ENCODE data around the gene FBXO47. TPM values are rescaled to one million over a fixed set of nuclear protein-coding genes. Genes with fewer than 3 reads are reported as not detected.

FBXO47 gene
- total and polyA plus RNA-seq, 2 donors (not counting 3 experiments of a cell fraction or from before 2014, with no cell fraction given): not detected

GRCh38 chr17:38903404-38903803 lies 63.8 kb downstream of the FBXO47 start:
- Histone ChIP-seq H3K4me1 (ENCODE audit: control insufficient read depth, extremely low read depth, insufficient read depth, low read length) (peaks cover 53% of the 10 kb centered on the region), H3K27ac (ENCODE audit: insufficient read depth, low read depth, low read length) (no peak overlapping the region), H3K36me3 (ENCODE audit: control insufficient read depth in 2 of 2, extremely low read depth in 1 of 2, insufficient read depth in 2 of 2, low read length in 2 of 2) (peaks cover 0 to 10% of the 10 kb centered on the region in 2 experiments), H3K9ac (replicated peaks; ENCODE audit: extremely low read depth, insufficient read depth, low read length) (no peak overlapping the region), H4K20me1 (replicated peaks; ENCODE audit: control insufficient read depth, extremely low read depth, insufficient read depth, low read length) (no peaks in the 10 kb centered on the region), H3K27me3 (ENCODE audit: control insufficient read depth in 2 of 2, insufficient read depth in 2 of 2, low read length in 2 of 2) (no peaks in the 10 kb centered on the region), H3K9me1 (replicated peaks; ENCODE audit: control insufficient read depth, extremely low read depth, insufficient read depth, low read length) (no peaks in the 10 kb centered on the region), H3K4me3 (replicated peaks in 1 of 3; ENCODE audit: insufficient read depth in 1 of 3, low read depth in 1 of 3, low read length in 3 of 3) (no peak overlapping the region), H3K79me2 (ENCODE audit: control insufficient read depth, insufficient read depth, low read length) (peaks cover 51% of the 10 kb centered on the region), H3K4me2 (ENCODE audit: insufficient read depth, low read length) (no peak overlapping the region), H2AFZ (ENCODE audit: low read depth, low read length) (no peak overlapping the region), H3K9me3 (replicated peaks; ENCODE audit: control insufficient read depth, insufficient read depth, low read length) (no peaks in the 10 kb centered on the region)
- no TSS peak for BruUV-seq (replicated peaks)
- DNase-seq (ENCODE audit: low read depth, low spot score): no peak
- TF ChIP-seq EZH2 (IDR thresholded peaks at IDR 0.05; ENCODE audit: borderline replicate concordance, low read depth, low read length, severe bottlenecking) (no peak), GATA2 (IDR thresholded peaks at IDR 0.05; ENCODE audit: insufficient read depth, insufficient read length, low read depth, low read length) (no peak), POLR2AphosphoS5 (IDR thresholded peaks at IDR 0.05; ENCODE audit: insufficient read depth, low read depth, low read length) (no peak), MYC (IDR thresholded peaks at IDR 0.05; ENCODE audit: low read depth, low read length) (no peak), CTCF (IDR thresholded peaks at IDR 0.05; ENCODE audit: extremely low read depth in 1 of 2, insufficient read depth in 1 of 2, low read depth in 1 of 2, low read length in 2 of 2) (no peak), POLR2A (IDR thresholded peaks at IDR 0.05; ENCODE audit: low read depth, low read length) (no peak), FOS (IDR thresholded peaks at IDR 0.05; ENCODE audit: borderline replicate concordance, insufficient read depth, low read length) (no peak)
- intact Hi-C loops (cut with micrococcal nuclease) (no loop called here), dilution Hi-C loops (cut with MboI; ENCODE audit: extremely low pct_ligation_motif_present, low sequenced_read_pairs) (no loop called here)
- ChIA-PET CTCF (interaction anchor here (1.2 to 1.6 kb wide), 2 partner anchors 10 to 32 kb away, joined by 4 read pairs; no protein-coding TSS in a partner anchor), POLR2A (interaction anchor here (0.9 kb wide), 1 partner anchor 34 kb away, joined by 4 read pairs; the partner anchor contains the start of gene LASP1)
- FAIRE-seq: no peak

Data from endothelial cell of umbilical vein (primary cell).